Measurements from ENCODE around the gene RIMBP3B. TPM values are rescaled to one million over a fixed set of nuclear protein-coding genes. Genes with fewer than 3 reads are reported as not detected.
"Not testable (repeated sequence)": the region's sequence is repeated elsewhere in the genome, so short reads cannot be mapped to it uniquely, and the experiment has no call there.

The RIMBP3B gene, protein sequence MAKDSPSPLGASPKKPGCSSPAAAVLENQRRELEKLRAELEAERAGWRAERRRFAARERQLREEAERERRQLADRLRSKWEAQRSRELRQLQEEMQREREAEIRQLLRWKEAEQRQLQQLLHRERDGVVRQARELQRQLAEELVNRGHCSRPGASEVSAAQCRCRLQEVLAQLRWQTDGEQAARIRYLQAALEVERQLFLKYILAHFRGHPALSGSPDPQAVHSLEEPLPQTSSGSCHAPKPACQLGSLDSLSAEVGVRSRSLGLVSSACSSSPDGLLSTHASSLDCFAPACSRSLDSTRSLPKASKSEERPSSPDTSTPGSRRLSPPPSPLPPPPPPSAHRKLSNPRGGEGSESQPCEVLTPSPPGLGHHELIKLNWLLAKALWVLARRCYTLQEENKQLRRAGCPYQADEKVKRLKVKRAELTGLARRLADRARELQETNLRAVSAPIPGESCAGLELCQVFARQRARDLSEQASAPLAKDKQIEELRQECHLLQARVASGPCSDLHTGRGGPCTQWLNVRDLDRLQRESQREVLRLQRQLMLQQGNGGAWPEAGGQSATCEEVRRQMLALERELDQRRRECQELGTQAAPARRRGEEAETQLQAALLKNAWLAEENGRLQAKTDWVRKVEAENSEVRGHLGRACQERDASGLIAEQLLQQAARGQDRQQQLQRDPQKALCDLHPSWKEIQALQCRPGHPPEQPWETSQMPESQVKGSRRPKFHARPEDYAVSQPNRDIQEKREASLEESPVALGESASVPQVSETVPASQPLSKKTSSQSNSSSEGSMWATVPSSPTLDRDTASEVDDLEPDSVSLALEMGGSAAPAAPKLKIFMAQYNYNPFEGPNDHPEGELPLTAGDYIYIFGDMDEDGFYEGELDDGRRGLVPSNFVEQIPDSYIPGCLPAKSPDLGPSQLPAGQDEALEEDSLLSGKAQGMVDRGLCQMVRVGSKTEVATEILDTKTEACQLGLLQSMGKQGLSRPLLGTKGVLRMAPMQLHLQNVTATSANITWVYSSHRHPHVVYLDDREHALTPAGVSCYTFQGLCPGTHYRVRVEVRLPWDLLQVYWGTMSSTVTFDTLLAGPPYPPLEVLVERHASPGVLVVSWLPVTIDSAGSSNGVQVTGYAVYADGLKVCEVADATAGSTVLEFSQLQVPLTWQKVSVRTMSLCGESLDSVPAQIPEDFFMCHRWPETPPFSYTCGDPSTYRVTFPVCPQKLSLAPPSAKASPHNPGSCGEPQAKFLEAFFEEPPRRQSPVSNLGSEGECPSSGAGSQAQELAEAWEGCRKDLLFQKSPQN (N-terminal part only)
- not detected for total RNA-seq

DNA sequence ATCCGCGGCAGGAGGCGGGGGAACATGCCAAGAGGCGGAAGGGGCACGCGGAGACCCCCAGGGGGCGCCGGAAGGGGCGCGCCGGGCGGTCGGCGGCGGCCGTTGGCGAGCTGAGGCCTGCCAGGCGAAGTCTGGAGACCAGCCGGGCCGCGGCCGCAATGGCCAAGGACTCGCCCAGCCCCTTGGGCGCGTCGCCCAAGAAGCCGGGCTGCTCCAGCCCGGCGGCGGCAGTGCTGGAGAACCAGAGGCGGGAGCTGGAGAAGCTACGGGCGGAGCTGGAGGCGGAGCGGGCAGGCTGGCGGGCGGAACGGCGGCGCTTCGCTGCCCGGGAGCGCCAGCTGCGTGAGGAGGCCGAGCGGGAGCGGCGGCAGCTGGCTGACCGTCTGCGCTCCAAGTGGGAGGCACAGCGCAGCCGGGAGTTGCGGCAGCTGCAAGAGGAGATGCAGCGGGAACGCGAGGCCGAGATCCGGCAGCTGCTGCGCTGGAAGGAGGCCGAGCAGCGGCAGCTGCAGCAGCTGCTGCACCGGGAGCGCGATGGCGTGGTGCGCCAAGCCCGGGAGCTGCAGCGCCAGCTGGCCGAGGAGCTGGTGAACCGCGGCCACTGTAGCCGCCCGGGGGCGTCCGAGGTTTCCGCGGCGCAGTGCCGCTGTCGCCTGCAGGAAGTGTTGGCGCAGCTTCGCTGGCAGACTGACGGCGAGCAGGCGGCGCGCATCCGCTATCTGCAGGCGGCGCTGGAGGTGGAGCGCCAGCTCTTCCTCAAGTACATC lies at the start of gene RIMBP3B:
TSS of gene RIMBP3B (plus strand) at position 51 of the 767 bp plus-strand sequence. CDS start at position 159, 108 bp downstream.
- DNase-seq, result not testable (repeated sequence)

DNA sequence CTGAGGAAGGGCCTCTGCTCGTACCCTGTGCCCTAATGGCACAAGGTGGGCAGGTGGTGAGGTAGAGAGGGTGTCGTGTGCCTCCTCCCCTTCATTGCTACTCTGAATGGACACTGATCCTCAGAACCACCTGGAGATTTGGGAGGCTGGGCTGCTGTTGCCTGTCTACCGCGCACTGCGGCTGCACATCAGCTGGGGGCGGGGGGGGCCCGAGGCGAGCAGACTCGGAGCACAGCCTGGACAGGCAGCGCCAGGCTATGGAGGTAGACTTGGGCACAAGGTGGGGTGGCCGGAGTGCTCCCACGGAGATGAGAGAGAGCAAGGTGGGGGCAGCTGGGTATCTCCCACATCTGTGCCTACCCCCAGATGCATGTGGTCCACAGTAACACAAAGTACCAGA lies 26.0 kb upstream of the RIMBP3B start:
- not testable (repeated sequence) for DNase-seq

DNA sequence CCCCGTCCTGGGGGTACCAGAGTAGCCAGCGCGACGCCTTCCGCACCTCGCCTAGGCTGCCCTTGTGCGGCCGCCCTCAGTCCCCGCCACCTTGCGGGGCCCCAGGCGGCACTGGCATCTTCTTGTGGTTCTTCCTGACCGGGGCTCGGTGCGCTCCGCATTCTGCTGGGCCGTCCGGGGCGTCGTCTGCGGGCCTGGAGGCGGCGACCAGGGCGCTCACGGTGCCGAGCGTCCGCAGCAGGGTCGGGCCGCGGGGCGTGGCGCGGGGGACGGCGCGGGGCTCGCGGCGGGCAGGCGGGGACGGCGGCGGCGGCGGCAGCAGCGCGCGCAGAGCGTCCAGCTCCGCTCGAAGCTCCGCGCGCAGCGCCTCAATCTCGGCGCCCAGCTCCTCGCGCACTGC lies 23.0 kb upstream of the RIMBP3B start:
- not testable (repeated sequence) for DNase-seq

DNA sequence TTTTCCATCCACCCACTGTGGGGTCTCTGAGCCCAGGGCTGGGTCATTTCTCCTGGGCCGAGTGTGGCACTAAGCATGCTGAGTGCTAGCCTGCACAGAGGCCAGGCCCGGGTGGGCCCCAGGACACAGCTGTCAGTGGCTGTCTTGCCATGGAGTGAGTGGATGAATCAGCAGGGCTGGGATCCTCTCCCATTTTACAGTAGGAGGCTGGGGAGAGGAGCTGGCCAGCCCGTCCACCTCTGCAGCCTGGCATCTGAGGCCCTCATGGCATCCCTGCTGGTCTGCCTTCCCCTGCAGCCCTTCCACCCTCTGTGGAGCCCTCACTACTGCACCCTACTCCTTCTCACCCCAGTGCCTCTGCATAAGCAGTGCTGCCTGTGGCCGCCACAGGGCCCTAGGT lies 21.1 kb upstream of the RIMBP3B start:
- not testable (repeated sequence) for DNase-seq

DNA sequence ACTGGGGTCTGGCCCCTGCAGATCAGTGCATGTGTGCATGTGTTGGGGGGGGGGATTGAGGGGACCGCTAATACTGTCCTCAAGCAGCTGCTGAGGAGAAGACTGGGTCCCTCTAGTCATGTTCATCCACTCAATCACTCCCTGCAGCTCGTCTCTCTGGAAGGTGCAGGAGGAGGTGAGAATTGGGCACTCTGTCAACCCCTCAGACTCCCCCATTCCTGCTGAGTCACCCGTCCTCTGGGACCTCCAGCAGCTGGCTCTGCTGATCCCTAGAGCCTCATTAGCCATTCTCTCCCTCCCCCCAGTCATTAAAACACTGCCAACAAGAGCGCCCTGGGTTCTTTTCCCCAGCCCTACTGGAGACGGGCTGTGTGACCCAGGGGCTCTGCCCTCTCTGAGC lies 20.5 kb upstream of the RIMBP3B start:
- not testable (repeated sequence) for DNase-seq

DNA sequence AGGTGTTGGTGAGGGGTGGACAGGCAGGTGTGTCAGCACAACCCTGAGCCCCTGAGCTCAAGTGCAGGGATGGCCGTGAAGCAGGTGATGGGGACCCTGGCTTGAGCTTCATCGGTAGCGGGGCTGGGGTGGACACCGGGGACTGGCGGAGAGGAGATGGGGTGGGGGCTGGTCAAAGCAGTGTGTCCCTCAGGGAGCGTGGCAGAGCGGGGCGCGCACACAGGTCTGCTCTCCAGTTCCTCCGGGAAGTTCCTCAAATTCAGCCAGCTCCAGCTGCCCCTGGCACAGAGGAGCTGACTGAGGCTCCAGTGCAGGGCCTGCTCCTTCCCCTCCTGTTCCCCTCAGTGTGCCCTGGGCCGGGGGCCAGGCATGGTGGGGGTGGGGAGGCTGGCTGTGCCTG lies 19.7 kb upstream of the RIMBP3B start:
- DNase-seq, result not testable (repeated sequence)

DNA sequence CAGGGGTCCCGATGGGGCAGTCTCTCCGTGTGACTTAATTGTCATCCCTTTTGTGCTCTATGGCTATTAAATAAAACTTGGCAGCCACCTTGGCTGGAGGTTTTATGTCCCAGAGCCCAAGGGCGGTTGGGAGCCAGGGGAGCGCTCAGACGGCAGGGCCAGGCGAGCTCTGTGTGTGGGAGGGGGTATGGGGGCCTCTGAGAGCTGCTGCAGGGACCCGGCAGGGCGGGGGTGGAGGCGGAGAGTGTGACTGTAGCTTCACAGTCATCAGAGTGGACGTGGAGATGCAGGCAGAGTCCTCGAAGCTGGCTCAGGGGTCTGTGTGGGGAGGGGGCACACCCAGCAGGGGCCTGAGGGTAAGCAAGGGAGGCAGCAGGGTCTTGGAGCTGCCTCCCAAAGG lies 19.2 kb upstream of the RIMBP3B start:
- not testable (repeated sequence) for DNase-seq

DNA sequence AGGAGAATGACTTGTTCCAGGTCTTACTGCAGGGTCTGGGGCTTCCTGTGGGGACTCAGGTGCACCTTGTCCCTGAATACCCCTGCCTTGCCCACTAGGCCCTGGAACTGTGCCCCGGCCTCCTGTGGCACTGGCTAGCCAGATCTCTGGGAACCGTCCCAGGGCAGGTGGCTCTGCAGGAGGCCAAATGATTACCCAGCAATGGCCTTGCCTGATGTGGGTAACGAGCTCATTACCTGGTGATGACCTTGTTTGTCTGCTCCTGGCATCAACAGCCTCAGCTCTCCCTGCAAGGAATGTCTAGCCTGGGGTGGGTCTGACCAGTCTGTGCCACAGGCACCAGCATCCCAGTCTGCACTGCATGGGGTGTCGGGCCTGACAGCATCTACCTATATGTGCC lies 18.2 kb upstream of the RIMBP3B start:
- not testable (repeated sequence) for DNase-seq

DNA sequence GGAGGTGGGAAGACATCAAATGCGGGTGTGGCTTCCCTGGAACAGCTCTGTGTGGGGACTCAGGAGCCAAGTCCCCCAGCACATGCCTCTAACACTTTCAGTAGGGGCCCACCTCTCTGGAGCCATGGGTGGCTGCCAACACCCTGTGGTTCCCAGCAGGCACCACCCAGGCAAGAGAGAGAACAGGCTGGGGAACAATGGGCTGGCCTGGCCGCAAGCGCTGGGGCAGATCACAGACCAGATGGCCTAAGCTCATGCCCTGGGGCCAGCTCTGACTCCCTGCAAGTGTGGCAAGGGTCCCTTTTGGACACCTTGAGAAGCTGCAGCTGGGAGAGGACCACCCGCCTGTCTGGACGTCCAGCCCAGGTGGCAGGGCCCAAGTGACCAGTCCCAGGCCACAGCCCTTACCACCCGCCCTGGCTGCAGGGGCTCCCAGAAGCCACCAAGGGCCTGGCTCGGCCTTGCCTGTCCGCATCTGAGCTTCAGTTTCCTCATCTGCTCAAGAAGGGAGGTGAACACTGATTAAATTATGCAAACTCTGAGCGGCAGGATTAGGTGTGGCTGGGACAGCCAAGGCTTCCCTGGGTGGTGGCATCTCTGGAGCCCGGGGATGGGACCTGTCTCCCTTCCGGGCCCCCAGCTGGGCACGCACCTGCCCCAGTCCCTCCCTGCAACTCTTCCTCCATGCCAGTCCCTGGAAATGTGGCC lies 14.8 kb upstream of the RIMBP3B start:
- DNase-seq, result not testable (repeated sequence)

DNA sequence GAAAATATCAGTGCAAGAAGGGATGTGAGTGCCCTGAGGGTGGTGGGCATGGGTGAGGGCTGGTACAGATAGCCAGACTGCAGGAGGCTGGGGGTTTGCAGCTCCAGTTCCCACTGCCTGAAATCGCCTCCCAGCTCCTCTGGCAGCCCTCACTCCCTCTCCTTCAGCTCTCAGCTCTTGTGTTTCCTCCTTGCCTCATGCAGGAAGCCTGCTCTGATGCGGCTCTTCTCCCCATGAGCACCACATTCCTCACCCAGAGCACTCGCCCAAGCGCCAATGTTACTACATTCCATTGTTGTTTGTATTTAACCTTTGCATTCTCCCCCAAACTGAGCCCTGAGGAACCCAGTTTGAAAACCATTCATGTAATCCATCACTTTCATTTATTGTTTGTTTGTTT lies 7.7 kb upstream of the RIMBP3B start:
- not testable (repeated sequence) for DNase-seq

DNA sequence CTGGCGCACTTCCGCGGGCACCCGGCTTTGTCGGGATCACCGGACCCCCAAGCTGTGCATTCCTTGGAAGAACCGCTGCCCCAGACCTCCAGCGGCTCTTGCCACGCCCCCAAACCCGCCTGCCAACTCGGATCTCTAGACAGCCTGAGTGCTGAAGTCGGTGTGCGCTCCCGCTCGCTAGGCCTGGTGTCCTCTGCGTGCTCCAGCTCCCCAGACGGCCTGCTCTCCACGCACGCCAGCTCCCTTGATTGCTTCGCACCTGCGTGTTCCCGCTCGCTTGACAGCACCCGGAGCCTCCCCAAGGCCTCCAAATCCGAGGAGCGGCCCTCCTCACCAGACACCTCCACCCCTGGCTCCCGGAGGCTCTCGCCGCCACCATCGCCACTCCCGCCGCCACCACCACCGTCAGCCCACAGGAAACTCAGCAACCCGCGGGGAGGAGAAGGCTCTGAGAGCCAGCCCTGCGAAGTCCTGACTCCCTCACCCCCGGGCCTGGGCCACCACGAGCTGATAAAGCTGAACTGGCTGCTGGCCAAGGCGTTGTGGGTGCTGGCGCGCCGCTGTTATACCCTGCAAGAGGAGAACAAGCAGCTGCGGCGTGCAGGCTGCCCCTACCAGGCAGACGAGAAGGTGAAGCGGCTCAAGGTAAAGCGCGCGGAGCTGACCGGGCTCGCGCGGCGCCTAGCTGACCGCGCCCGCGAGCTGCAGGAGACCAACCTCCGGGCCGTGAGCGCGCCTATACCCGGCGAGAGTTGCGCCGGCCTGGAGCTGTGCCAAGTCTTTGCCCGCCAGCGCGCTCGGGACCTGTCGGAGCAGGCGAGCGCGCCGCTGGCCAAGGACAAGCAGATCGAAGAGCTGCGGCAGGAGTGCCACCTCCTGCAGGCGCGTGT lies 1.2 kb downstream of the RIMBP3B start:
- not testable (repeated sequence) for DNase-seq

DNA sequence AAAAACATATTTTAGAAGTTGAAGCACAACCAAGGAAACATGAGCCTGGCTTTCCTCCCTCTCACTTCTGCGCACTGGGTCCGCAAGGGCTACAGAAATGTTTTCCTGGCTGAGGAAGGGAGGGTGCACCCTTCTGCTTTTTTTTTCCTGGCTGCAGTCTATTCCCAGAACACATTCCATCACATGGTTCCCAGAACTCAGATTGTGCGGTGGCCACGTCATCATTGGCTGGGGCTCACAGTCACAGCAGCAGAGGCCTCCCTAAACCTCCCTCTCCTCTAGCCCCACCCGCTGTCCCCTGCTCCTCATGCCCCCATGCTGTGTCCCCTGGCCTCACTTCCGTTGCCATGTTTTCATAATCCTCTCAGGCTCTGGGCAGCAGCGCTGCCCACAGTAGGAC lies 5.9 kb downstream of the RIMBP3B start:
- not testable (repeated sequence) for DNase-seq

DNA sequence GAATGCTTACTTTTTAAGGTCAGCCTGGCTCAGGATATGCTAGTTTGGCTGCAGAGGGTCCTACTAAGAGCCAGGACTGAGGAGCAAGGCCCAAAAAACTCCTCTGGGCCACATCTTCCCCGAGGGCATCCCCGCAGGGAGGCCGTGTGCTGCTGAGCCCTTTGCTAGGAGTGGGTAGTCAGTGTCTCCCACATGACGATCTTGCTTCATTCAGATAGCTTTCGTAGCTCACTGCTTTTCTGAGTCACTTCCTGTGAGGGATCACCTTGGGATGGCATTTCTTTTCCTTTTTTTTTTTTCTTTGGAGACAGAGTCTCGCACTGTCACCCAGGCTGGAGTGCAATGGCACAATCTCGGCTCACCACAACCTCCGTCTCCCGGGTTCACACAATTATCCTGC lies 6.5 kb downstream of the RIMBP3B start:
- DNase-seq, result not testable (repeated sequence)

DNA sequence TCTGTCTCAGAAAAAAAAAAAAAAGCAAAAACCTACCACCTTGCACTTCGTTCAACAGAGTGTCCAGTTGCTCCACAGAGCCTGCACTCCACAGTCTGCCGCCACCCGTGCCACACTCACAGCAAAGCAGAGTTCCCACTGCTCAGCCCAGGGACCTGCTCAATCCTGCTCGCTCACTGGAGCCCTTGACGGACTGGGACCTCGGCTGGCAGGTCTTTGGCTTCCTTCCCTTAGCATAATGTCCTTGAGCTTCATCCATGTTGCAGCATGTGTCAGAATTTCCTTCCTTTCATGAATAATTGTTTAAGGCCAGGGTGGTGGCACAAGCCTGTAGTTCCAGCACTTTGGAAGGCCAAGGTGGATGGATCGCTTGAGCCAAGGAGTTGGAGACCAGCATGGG lies 11.1 kb downstream of the RIMBP3B start:
- DNase-seq, result not testable (repeated sequence)

DNA sequence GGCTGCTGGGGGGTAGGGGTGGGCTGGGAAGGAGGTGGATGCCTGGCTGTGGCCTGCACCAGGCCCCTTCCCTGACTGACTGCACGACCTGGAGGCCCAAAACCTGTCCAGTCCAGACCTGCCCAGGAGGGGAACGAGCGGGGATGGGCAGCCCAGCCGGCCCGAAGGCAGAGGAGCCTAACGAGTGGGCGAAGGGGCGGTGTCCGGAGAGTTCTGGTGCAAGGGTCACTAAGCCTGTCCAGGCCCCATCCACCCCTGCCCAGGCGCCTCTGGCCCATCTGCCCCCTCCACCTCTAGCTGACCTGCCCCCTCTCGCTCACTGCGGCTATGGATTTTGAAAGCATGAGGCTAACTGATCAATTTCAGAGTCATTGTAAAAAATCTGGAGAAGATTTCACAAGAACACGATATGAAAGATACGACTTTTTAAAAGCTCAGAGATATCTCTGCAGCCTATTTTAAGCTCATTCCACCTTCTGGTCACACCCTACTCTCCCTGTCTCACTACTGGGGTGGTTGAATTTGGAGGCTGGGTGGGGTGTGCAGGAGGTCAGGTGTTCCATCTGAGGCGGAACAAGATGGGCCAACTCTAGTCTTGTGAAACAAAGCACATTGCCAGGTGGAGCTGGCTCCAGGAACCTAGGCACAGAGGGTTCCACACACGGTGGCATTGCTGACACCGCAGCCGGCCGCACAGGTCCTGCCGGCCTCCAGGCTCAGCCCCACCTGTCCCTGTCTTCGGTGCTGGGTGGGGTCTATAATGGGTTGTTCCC lies 17.8 kb downstream of the RIMBP3B start:
- DNase-seq, result not testable (repeated sequence)

DNA sequence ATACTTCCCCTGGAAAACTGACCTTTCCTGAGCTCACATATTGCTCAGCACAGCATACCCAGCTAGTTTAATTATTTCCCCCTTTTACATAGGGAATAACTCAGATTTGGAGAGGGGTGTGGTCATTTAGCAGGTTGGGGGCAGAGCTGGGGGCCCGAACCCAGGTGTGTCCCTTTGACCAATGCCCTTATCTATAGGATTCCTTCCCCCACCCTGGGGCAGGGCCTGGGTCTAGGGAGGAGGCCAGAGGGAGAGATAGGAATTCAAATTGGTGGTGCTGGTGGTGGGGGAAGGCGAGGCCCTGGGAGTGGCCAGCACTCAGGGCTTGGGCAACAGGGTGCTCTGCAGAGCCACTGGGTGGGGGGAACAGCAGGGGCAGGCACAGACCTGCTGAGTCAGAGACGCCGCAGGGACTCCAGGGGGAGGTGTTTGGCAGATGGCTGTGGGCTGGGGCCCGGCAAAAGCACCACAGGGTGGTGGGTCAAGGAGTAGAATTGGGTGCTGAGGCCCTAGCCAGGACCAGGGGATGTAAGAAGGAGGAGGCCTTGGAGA lies 19.3 kb downstream of the RIMBP3B start:
- DNase-seq, result not testable (repeated sequence)

DNA sequence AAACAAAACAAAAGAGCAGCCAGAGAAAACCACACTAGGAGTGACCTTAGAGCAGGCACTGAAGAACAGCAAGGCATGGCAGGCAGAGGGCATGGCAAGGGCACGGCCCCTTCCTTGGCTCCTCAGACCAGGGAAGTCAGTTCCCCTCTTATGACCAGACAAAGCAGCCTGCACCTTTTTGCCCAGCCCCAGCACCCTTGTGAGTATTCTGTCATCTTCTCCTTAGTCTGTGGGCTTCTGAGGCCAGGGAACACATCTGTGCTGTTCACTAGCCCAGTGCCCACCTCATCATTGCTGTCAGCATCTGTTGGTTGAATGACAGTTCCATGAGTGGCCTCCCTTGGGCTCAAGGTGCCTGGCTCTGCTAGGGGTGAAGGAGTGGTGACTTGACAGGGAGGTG lies 23.6 kb downstream of the RIMBP3B start:
- DNase-seq, result not testable (repeated sequence)

DNA sequence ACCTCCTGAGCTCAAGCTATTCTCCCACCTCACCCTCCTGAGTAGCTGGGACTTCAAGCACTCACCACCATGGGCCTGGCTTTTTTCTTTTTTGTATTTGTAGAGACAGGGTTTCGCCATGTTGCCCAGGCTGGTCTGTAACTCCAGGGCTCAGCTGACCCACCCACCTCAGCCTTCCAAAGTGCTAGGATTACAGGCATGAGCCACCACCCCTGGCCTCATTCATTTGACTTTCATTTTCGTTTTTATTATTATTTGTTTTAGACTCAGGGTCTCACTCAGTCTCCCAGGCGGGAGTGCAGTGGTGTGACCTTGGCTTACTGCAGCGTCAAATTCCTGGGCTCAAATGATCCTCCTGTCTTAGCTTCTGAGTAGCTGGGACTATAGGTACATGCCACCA lies 24.2 kb downstream of the RIMBP3B start:
- DNase-seq, result not testable (repeated sequence)

DNA sequence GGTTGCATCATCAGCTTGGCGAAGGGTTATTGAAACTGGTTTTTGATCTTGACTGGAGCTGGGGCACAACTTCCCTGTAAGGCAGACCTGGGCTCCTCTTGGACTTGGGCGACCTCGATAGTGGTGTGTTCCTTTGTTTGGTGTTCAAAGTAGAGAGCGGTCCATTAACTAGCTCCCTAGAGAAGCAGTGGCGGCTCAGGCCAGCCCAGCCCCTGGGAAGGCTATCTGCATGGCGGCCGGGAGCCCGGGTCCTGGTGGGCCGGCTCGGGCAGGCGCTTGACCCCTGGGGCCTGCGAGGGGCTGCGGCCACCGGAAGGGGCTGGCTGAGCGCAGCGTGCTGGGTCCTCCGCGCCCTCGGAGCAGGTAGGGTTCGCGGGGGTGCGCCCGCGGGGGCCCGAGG lies 32.8 kb downstream of the RIMBP3B start:
- not testable (repeated sequence) for DNase-seq
